GM12891 (cell line): Measurements from ENCODE around the gene FOXS1.

Experiments
- DNase-seq: peaks from one replicate; pipeline ENCODE4 v3.0.0; 2011; ENCODE audit warnings: low spot score; ENCODE audit not compliant: insufficient read length
- FAIRE-seq: peaks from 2 replicates; lab custom pipeline; 2011; peaks lifted over from hg19 to GRCh38; lab: Jason Lieb, UNC
- PAX5 ChIP-seq: IDR thresholded peaks from 2 replicates; pipeline ENCODE4 v1.6.1; 2011; ENCODE audit warnings: low read length, moderate library complexity, mild to moderate bottlenecking; ENCODE audit not compliant: insufficient read depth, severe bottlenecking
- POLR2A ChIP-seq: IDR thresholded peaks from 2 replicates; pipeline ENCODE4 v1.6.1; 2011; ENCODE audit warnings: low read depth, low read length, control low read depth
- POLR2AphosphoS5 ChIP-seq: IDR thresholded peaks from 2 replicates; pipeline ENCODE4 v1.6.1; 2011; ENCODE audit warnings: low read depth, low read length, control low read depth
- POU2F2 ChIP-seq: IDR thresholded peaks from 2 replicates; pipeline ENCODE4 v1.6.1; 2011; ENCODE audit warnings: low read depth, mild to moderate bottlenecking, control low read depth, low read length, moderate library complexity
- SPI1 ChIP-seq: IDR thresholded peaks from 2 replicates; pipeline ENCODE4 v1.6.1; 2011; ENCODE audit warnings: low read depth, low read length, control low read depth
- TAF1 ChIP-seq: IDR thresholded peaks from 2 replicates; pipeline ENCODE4 v1.6.1; 2011; ENCODE audit warnings: low read depth, low read length, control low read depth

The FOXS1 gene

GRCh38 chr20:31861385-31862156 is 16.2 kb upstream of the FOXS1 start:
- FAIRE-seq (peak; percentile 85), DNase-seq (peak; percentile 99)
- TF ChIP-seq SPI1, result no peak
- no peak for TF ChIP-seq POLR2A
- TF ChIP-seq TAF1, result no peak
- no peak for TF ChIP-seq POLR2AphosphoS5
- TF ChIP-seq POU2F2, result no peak
- TF ChIP-seq PAX5, result no peak

GRCh38 chr20:31861135-31861384 is 15.7 kb upstream of the FOXS1 start:
- no peak for TF ChIP-seq SPI1
- TF ChIP-seq POU2F2, result no peak
- no peak for TF ChIP-seq POLR2A
- DNase-seq (no peak), FAIRE-seq (no peak)

GRCh38 chr20:31860390-31861134 is 15.2 kb upstream of the FOXS1 start:
- DNase-seq, result no peak
- TF ChIP-seq POLR2A (no peak), TAF1 (no peak), POLR2AphosphoS5 (no peak)
- FAIRE-seq, result no peak

DNA sequence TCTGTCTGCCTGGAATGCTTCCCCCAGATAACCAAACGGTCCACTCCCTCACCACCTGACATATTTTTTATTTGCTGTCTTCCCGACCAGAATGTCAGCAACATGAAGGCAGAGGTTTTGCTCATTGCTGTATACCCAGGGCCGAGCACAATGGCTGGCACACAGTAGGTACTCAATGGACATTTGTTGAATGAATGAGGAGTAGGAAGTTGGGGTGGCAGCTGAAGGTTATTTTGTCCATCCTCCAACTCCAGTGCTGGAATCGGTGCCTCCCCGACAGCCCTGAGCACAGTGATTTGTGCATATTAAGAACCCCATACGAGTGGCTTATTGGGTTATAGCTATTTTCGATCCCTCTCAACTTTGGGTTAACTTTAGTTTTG is 14.6 kb upstream of the FOXS1 start:
- TF ChIP-seq POU2F2, result no peak
- no peak for TF ChIP-seq TAF1
- TF ChIP-seq POLR2AphosphoS5, result no peak
- no peak for TF ChIP-seq POLR2A
- TF ChIP-seq SPI1, result no peak
- no peak for TF ChIP-seq PAX5
- no peak for FAIRE-seq
- no peak for DNase-seq

GRCh38 chr20:31859266-31859997 is 14.0 kb upstream of the FOXS1 start:
- TF ChIP-seq POU2F2 (no peak), POLR2A (no peak), PAX5 (no peak), TAF1 (no peak), POLR2AphosphoS5 (no peak), SPI1 (no peak)
- FAIRE-seq (no peak), DNase-seq (no peak)

GRCh38 chr20:31858760-31859083 is 13.3 kb upstream of the FOXS1 start:
- TF ChIP-seq POLR2A (no peak), POLR2AphosphoS5 (no peak), SPI1 (no peak), PAX5 (no peak), POU2F2 (no peak), TAF1 (no peak)
- DNase-seq (no peak), FAIRE-seq (no peak)

GRCh38 chr20:31857861-31858759 is 12.7 kb upstream of the FOXS1 start:
- FAIRE-seq, result no peak
- no peak for TF ChIP-seq POU2F2
- no peak for TF ChIP-seq SPI1
- TF ChIP-seq PAX5, result no peak
- no peak for TF ChIP-seq POLR2AphosphoS5
- peak; percentile 70 for DNase-seq

DNA sequence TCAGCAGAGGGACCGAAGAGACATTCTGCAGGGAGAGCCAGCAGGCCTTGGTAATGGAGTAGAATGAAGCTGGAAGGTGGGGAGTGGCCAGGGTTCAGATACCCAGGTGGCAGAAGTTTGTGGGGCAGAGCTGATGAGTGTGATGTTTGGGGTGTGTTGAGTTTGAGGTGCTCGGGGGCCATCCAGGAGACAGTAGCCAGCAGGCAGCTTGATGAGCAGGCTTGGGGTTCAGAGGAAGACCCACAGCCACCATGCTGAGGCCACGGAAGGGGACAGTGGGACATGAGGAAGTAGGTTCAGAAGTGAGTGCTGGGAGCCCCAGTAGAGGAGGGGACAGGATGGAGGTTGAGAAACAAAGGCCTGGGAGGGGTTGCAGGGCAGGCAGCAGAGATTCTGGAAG is 11.1 kb upstream of the FOXS1 start:
- FAIRE-seq (no peak), DNase-seq (no peak)
- no peak for TF ChIP-seq POLR2AphosphoS5
- TF ChIP-seq SPI1, result no peak
- TF ChIP-seq PAX5, result no peak

DNA sequence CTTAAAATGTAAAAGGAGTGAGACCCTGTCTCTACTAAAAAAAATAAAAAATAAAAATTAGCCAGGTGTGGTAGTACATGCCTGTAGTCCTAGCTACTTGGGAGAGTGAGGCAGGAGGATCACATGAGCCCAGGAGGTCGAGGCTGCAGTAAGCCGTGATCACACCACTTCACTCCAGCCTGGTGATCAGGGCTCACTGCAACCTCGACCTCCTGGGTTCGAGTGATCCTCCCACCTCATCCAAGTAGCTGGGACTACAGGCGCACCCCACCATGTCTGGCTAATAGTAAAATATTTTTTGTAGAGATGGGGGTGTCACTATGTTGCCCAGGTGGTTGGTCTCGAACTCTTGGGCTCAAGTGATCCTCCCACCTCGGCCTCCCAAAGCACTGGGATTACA is 8.1 kb upstream of the FOXS1 start:
- TF ChIP-seq POLR2AphosphoS5 (no peak), PAX5 (no peak), POLR2A (no peak), POU2F2 (no peak), TAF1 (no peak)
- FAIRE-seq, result no peak
- DNase-seq, result no peak
